RWPE1 (cell line): ENCODE results near the gene TSPAN18.

Experiments used
- CTCF ChIA-PET: fragments of 350-600 bp; sonication (Branson Sonifier 250); formaldehyde crosslinking; extraction: SDS; loops from one replicate; lab custom pipeline; 2021; lab: Yijun Ruan, JAX
- POLR2A ChIA-PET: fragments of 400-600 bp; formaldehyde crosslinking; extraction: SDS; loops from one replicate; lab custom pipeline; 2020; ENCODE audit warnings: antibody characterized with exemption; ENCODE audit not compliant: low non-redundant PET; lab: Yijun Ruan, JAX
- DNase-seq: peaks from one replicate; pipeline ENCODE4 v3.0.0; 2012; ENCODE audit warnings: low spot score
- H3K27ac ChIP-seq: fragments of 450-650 bp; 2 replicates; pipeline ENCODE4 v1.5.1; 2017
- TF ChIP-seq, protein P1 (sequence below): fragments of 450-650 bp; conservative IDR thresholded peaks from 2 replicates; pipeline ENCODE4 v1.5.1; 2017; ENCODE audit warnings: low read depth, mild to moderate bottlenecking

TSPAN18 gene

DNA sequence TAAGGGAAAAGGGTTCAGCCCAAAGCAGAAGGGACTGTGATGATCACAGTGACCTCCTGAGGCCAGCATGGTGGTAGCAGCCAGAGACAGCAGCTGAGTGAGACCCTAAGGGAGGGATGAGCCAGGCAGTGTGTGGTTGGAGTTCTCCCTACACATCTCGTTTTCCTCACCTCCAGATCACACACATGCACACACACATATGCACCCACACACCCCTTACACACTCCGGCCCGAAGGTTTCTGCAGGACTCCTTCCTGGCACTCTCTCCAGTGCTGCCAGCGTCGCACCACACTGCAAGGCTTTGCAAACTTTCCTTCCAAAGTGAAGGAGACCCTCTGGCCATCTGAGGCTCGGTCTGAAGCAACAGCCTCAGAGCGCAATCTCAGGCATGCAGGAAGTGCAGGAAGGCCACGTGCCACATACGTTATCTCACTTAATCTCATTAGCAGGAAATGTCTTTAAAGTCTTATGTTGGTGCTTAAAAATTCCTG, 250.8 kb downstream of the TSPAN18 start:
- POLR2A ChIA-PET: interaction anchor here (0.6 kb wide), 1 partner anchor 10 kb away, joined by 3 read pairs; no protein-coding TSS in a partner anchor
- CTCF ChIA-PET: interaction anchor here (0.6 to 0.7 kb wide), 3 partner anchors 9 to 46 kb away, joined by 3 to 6 read pairs (median 3); no protein-coding TSS in a partner anchor
- peak overlapping the region; percentile 11; the same call in 1 of the 2 replicates for H3K27ac ChIP-seq
- DNase-seq: no peak
- TF ChIP-seq, protein P1, sequence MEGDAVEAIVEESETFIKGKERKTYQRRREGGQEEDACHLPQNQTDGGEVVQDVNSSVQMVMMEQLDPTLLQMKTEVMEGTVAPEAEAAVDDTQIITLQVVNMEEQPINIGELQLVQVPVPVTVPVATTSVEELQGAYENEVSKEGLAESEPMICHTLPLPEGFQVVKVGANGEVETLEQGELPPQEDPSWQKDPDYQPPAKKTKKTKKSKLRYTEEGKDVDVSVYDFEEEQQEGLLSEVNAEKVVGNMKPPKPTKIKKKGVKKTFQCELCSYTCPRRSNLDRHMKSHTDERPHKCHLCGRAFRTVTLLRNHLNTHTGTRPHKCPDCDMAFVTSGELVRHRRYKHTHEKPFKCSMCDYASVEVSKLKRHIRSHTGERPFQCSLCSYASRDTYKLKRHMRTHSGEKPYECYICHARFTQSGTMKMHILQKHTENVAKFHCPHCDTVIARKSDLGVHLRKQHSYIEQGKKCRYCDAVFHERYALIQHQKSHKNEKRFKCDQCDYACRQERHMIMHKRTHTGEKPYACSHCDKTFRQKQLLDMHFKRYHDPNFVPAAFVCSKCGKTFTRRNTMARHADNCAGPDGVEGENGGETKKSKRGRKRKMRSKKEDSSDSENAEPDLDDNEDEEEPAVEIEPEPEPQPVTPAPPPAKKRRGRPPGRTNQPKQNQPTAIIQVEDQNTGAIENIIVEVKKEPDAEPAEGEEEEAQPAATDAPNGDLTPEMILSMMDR: no peak

DNA sequence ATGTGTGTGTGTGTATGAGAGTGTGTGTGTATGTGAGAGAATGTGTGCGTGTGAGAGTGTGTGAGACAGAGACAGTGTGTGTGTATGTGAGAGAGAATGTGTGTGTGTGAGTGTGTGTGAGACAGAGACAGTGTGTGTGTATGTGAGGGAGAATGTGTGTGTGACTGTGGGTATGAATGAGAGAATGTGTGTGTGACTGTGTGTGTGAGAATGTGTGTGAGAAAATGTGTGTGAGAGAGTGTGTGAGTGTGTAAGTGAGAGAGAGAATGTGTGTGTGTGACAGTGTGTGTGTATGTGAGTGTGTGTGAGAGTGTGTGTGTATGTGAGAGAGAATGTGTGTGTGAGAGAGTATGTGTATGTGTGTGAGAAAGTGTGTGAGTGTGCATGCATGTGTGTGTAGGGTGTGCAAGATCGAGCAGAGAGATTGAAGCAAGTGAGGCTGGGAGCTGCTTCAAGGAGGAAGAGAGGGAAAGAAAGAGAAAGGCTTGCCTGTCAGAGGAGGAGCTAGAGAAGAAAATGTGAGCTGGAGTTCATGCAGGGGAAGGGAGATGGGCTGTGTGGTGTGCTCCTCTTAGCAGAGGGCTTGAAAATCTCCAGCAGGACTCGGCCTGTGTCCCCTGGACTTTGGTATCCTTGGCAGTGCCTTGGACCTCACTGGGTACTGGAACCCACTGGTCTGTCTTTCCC, 251.7 kb downstream of the TSPAN18 start:
- peak overlapping the region; percentile 71 for H3K27ac ChIP-seq
- CTCF ChIA-PET: interaction anchor here (0.6 kb wide), 1 partner anchor 13 kb away, joined by 7 read pairs; no protein-coding TSS in a partner anchor
- DNase-seq: no peak
- POLR2A ChIA-PET: no interaction called here
- TF ChIP-seq, protein P1: no peak

DNA sequence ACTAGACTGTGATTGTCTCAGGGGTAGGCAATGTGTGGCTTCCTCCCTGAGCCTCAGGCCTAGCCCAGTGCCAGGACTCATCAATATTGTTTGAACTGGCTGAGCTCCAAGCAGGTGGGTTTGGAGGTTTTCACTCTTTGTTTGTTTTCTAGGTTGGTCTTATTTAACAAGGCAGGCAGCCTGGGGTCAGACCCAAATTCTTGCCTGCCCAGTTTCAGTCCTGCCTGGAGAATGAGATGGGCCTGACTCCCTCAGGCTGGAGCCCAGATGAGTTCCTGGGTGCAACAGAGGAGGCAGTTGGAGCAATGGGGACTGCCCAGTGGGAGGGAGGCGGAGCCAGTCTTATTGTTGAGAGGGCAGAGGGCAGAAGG, 252.2 kb downstream of the TSPAN18 start:
- peak overlapping the region; percentile 71 for H3K27ac ChIP-seq
- TF ChIP-seq, protein P1: no peak
- POLR2A ChIA-PET: no interaction called here
- DNase-seq: peak; percentile 45
- CTCF ChIA-PET: interaction anchor here (0.6 kb wide), 1 partner anchor 12 kb away, joined by 7 read pairs; no protein-coding TSS in a partner anchor

DNA sequence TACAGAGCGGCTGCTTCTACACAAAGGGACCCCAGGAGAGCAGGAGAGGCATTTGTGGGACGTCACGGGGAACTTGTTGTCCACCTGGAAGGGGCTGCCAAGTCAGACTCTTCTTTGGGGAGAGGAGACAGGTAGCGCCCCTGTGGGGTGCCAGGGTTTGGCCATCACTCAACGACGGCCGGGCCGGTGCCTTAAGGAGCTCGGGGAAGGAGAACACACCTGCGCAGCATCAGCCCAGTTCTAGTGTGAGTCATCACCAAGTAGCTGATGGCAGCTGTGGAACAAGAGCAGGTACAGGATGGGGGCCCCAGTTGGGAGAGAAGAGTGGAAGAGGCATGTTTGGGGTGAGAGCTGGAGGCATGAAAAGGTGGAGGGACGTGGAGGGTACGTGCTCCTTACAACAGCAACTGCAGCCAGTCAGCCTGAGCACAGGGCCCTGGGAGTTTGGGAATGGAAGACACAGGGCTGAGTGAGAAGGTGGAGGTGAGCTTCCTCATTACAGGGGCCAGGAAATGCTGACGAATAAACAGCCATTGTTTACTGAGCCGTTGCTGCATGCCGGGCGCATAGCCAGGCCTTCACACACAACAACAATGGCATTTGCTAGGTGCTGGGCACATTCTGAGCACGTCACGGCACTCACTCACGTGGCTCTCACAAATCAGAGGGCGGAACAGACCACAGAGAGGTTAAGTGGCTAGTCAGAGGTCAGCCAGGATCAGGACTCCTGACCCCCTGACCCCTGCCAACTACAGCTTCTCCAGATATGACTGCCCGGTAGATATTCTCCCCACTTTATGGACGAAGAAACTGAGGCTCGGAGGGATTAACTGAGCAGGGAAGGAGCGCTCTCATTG, 253.0 kb downstream of the TSPAN18 start:
- CTCF ChIA-PET: no interaction called here
- TF ChIP-seq, protein P1: no peak
- peak overlapping the region; percentile 71 for H3K27ac ChIP-seq
- DNase-seq: peak; percentile 78
- POLR2A ChIA-PET: no interaction called here

DNA sequence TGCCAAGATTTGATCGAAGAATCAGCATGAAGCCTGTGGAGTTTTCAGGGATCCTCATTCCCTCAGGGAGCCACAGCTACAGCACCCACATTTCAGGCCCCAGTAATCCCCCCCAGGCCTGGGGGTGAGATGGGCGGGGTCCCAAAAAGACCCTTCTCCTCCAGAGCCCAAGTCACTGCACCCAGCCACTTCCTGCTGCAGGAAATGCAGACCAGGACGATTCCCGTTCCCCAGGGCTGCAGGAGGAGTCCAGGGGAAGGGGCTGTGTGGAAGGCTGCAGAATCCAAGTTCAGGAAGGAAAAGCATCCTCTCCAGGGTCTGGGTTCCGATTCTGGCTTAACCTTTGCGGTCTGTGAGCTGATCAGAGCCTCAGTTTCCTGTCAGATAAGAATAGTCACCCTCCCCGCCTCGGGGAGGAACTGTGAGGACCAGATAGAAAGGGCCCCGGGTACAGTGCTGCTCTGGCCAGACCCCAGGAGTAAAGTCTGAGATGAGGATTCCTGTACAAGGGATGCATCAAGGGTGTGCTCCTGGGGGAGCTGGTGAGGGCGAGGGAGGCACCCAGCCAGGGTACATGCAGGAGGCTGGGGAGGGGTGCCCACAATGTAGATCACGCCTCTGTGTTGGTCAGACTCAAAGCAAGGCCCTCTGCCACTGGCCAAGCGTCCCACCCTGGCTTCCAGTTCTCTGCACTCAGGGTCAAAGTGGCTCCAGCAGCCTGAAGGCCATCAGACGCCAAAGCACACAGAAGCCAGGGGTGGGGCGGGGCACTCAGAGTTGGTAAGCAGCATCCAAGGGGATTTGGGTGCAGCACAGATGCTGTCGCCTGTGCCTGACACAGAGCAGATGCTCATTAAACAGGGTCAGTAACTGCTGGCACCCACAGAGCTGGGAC, 254.0 kb downstream of the TSPAN18 start:
- TF ChIP-seq, protein P1: no peak
- H3K27ac ChIP-seq: no peak overlapping the region
- DNase-seq: no peak
- ChIA-PET POLR2A (no interaction called here), CTCF (no interaction called here)
